DOHH2 (cell line): ENCODE data around the gene NFKB2.

ENCODE experiments used
- EZH2phosphoT487 ChIP-seq: fragments of 200-600 bp; sonication (generic); IDR thresholded peaks from 2 replicates; pipeline ENCODE4 v1.6.1; 2017; ENCODE audit warnings: borderline replicate concordance, mild to moderate bottlenecking, antibody characterized with exemption, low read length, moderate library complexity, mixed read lengths
- TF ChIP-seq, protein P1 (sequence below): fragments of 200-600 bp; sonication (generic); IDR thresholded peaks from one replicate; pipeline ENCODE4 v1.5.1; 2014; ENCODE audit warnings: antibody characterized with exemption, mild to moderate bottlenecking, low read depth, low read length; ENCODE audit not compliant: poor library complexity, severe bottlenecking

- TF ChIP-seq, protein P1, sequence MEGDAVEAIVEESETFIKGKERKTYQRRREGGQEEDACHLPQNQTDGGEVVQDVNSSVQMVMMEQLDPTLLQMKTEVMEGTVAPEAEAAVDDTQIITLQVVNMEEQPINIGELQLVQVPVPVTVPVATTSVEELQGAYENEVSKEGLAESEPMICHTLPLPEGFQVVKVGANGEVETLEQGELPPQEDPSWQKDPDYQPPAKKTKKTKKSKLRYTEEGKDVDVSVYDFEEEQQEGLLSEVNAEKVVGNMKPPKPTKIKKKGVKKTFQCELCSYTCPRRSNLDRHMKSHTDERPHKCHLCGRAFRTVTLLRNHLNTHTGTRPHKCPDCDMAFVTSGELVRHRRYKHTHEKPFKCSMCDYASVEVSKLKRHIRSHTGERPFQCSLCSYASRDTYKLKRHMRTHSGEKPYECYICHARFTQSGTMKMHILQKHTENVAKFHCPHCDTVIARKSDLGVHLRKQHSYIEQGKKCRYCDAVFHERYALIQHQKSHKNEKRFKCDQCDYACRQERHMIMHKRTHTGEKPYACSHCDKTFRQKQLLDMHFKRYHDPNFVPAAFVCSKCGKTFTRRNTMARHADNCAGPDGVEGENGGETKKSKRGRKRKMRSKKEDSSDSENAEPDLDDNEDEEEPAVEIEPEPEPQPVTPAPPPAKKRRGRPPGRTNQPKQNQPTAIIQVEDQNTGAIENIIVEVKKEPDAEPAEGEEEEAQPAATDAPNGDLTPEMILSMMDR: peak; percentile 20
- TF ChIP-seq EZH2phosphoT487: no peak
Observed at GRCh38 chr10:102420181-102420713, 24.7 kb downstream of the NFKB2 start.
